AG04449 (cell line): ENCODE measurements around the gene ASTN2.

Source experiments
- CTCF ChIA-PET: fragments of 350-600 bp; formaldehyde crosslinking; extraction: SDS; loops from one replicate; lab custom pipeline; 2021; ENCODE audit warnings: antibody characterized with exemption; lab: Yijun Ruan, JAX
- POLR2A ChIA-PET: fragments of 400-600, 350-600 bp; formaldehyde crosslinking; extraction: SDS; loops from one replicate; lab custom pipeline; 2020; ENCODE audit warnings: antibody characterized with exemption, inconsistent platforms; lab: Yijun Ruan, JAX
- DNase-seq: peaks from one replicate; pipeline ENCODE4 v3.0.0-alpha.2; 2010; ENCODE audit warnings: low read depth, low spot score
- H3K4me3 ChIP-seq: 2 replicates; pipeline ENCODE4 v1.5.1; 2011; ENCODE audit warnings: low read depth, mild to moderate bottlenecking, control low read depth, low read length
- TF ChIP-seq, protein P1 (sequence below): IDR thresholded peaks from one replicate; pipeline ENCODE4 v1.5.1; 2011; ENCODE audit warnings: mild to moderate bottlenecking, moderate library complexity, low read length, control low read depth, inconsistent platforms; ENCODE audit not compliant: insufficient read depth; ENCODE audit errors: missing control alignments

The ASTN2 gene

DNA sequence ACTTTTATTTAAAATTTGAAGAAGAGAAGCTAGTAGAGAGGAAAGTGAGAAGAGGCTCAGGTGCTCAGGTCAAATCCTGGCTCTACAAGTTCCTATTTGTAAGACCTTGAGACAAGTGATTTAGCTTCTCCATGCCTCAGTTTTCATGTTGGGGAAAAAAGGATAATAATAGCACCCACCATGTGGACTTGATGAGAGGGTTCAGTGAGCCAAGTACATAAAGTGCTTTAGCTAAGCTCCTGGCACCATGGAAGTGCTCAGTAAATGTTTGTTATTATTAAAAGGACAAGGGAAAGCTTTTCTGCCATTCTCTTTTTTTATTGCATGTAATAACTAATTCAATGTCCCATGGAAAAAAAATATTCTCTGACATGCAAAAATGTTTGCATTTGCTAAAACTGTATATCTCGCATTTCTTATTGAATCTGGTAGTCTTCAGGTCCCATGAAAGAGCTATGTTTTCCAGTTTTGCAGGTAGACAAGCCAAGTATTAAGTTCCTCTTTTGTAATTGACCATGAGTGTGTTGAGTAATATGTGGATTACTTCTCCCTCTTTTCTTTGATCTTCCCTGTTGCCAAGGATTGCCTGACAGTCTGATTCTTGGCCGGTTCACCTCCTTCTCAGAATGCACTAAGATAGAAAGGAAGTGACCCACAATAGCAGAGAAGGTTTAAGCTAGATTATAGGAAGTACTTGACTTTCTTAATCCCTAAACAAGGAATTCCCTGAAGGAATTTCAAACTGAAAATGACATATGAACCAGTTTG, 773.4 kb downstream of the ASTN2 start:
- ChIA-PET POLR2A (interaction anchor here (0.6 kb wide), 1 partner anchor 443 kb away, joined by 3 read pairs; no protein-coding TSS in a partner anchor), CTCF (interaction anchor here (11.8 kb wide), 1 partner anchor 1050 kb away, joined by 172 read pairs; no protein-coding TSS in a partner anchor)
- no peak overlapping the region for H3K4me3 ChIP-seq
- TF ChIP-seq, protein P1, sequence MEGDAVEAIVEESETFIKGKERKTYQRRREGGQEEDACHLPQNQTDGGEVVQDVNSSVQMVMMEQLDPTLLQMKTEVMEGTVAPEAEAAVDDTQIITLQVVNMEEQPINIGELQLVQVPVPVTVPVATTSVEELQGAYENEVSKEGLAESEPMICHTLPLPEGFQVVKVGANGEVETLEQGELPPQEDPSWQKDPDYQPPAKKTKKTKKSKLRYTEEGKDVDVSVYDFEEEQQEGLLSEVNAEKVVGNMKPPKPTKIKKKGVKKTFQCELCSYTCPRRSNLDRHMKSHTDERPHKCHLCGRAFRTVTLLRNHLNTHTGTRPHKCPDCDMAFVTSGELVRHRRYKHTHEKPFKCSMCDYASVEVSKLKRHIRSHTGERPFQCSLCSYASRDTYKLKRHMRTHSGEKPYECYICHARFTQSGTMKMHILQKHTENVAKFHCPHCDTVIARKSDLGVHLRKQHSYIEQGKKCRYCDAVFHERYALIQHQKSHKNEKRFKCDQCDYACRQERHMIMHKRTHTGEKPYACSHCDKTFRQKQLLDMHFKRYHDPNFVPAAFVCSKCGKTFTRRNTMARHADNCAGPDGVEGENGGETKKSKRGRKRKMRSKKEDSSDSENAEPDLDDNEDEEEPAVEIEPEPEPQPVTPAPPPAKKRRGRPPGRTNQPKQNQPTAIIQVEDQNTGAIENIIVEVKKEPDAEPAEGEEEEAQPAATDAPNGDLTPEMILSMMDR, result no peak
- DNase-seq, result no peak

DNA sequence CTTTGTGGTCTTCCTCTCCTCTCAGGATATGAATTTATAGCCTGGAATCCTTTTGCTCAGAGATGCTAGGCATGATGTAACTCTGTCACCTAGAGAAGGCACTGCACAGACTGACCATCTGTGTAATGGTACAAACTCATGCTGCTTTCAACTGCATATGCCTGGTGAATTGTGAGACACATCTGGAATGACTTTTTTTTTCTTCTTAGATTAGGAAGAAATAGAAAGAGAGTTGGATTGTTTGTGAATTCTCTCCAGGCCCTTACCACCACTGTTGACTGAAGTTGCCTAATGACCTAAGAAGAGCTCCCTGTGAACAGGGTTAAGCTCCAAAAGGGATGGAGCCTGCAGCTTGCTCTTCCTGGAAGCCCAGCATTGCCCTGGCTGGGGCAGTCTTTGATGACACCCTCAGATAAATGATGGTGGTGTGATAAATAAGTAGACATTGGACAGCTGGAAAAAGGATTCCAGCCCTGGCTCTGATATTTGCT, 775.6 kb downstream of the ASTN2 start:
- CTCF ChIA-PET, result interaction anchor here (1.0 kb wide), 1 partner anchor 1045 kb away, joined by 3 read pairs; no protein-coding TSS in a partner anchor
- DNase-seq, result no peak
- TF ChIP-seq, protein P1, result no peak
- POLR2A ChIA-PET, result no interaction called here
- no peak overlapping the region for H3K4me3 ChIP-seq

DNA sequence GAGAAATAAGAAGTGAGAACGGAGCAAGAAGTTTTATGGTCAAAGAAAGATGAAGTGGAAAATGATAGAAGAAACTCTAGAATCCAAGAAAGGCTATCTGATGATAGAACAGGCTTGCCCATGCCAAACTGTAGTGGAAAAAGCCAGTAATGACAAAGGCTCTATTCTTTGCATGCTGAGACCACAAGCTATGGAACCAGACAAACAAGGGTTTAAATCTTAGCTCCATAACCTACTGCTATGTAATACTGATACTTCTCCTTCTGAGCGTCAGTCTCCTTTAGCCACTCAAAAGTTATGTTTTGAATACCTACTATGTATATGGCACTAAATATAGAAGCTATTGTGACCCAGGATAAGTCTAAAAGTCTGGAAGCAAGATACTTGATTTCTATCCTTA, 778.9 kb downstream of the ASTN2 start:
- POLR2A ChIA-PET, result no interaction called here
- no peak for DNase-seq
- TF ChIP-seq, protein P1, result no peak
- CTCF ChIA-PET, result interaction anchor here (0.7 to 2.3 kb wide), 6 partner anchors 9 to 1042 kb away, joined by 3 to 10 read pairs (median 4); no protein-coding TSS in a partner anchor
- H3K4me3 ChIP-seq, result no peak overlapping the region

DNA sequence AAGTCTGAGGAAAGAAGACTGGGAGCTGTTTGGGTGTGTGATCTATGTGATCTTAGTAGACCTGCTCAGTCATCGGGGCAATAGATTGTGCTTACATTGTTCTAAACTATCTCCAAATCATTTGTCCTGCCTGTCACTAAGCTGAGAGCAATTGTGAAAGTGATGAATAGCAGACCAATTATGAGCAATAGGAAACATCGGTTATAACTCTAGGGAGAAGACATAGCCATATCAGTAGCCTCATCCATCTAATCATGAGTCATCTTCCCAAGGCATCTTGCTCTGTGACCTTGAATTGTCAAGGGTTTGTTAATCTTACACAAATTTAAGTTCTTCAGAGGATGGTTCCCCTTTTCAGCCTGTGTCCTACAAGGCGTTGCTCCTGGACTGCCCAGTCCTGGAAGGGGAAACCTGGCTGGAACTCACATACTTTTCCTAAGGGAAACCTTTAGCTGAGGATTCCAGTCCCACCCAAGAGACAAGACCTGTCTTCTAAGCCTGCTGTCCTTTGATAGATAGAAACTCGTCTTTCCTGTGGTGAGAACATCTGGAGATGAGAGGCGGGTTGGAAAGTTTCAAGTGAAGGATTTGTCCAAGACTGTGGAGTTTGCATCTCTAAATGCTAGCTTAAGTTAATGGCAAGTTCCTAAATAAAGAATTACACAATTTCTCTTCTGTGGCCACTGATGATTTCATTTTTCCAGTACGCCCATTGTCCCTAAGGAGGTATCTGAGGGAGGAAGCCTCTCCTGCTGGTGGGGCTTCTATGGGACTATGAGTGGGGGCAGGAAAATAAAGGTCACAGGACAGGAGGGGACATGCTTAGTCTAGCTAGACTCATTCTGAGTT, 781.6 kb downstream of the ASTN2 start:
- CTCF ChIA-PET, result interaction anchor here (1.0 to 1.4 kb wide), 4 partner anchors 14 to 1043 kb away, joined by 3 to 5 read pairs (median 3); no protein-coding TSS in a partner anchor
- H3K4me3 ChIP-seq, result no peak overlapping the region
- POLR2A ChIA-PET, result no interaction called here
- TF ChIP-seq, protein P1, result no peak
- no peak for DNase-seq

DNA sequence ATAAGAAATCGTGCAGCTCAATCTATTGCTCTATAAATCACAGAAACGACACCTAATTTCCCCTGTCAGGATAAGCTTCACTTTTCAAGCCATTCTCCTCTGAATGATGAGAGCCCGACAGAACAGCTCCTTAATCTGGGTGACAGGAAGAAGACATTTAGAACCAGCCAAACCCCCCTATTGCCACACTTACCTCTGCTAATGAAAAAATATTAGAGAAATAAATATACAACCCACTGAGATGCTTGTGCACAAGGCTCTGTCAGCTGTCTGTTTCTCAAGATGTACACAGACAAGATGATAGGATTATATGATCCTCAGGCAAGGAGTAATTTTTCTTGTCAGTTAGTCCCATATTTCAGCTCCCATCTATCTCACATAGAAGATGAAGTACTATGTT, 785.2 kb downstream of the ASTN2 start:
- no peak for DNase-seq
- POLR2A ChIA-PET, result no interaction called here
- TF ChIP-seq, protein P1, result no peak
- CTCF ChIA-PET, result no interaction called here
- H3K4me3 ChIP-seq, result no peak overlapping the region

DNA sequence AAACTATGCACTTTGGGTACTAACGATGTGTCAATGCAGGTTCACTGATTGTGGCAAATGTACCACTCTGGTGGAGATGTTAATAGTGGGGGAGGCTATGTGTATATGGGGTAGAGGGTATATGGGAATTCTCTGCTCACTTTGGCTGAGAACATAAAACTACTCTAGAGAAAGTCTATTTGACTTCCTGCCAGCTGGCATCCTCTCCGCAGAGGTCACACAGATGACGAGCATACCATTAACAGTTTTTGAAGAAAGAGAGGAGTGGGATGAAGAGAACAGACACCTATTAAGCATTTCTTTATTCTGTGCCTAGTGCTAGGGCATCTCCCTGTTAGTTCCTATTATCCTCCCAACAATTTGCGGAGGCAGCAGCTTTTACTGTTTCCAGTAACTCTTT, 786.1 kb downstream of the ASTN2 start:
- no peak for DNase-seq
- no peak overlapping the region for H3K4me3 ChIP-seq
- TF ChIP-seq, protein P1, result no peak
- ChIA-PET CTCF (no interaction called here), POLR2A (no interaction called here)
